Osteoblast (primary cell): ENCODE data around the gene SETD1A. TPM values are rescaled to one million over a fixed set of nuclear protein-coding genes. Genes with fewer than 3 reads are reported as not detected.

Experiments used
- DNase-seq: peaks from one replicate; pipeline ENCODE4 v3.0.0; 2011; ENCODE audit warnings: low spot score, mixed read lengths; ENCODE audit not compliant: insufficient read length; ENCODE audit errors: missing footprints
- H2AFZ ChIP-seq: 2 replicates; pipeline ENCODE4 v1.6.0; 2011; ENCODE audit warnings: mild to moderate bottlenecking, low read length
- H3K27ac ChIP-seq: 2 replicates; pipeline ENCODE4 v1.5.1; 2011; ENCODE audit warnings: mild to moderate bottlenecking, low read depth, low read length, moderate library complexity
- H3K27me3 ChIP-seq: 2 replicates; pipeline ENCODE4 v1.6.0; 2012; ENCODE audit warnings: mild to moderate bottlenecking, control low read depth, inconsistent platforms, low read length, moderate library complexity; ENCODE audit not compliant: insufficient read depth
- H3K36me3 ChIP-seq: 2 replicates; pipeline ENCODE4 v1.5.1; 2011; ENCODE audit warnings: mild to moderate bottlenecking, low read length, control low read depth, moderate library complexity; ENCODE audit not compliant: insufficient read depth
- H3K4me1 ChIP-seq: 2 replicates; pipeline ENCODE4 v1.5.1; 2011; ENCODE audit warnings: mild to moderate bottlenecking, low read length, control low read depth, moderate library complexity; ENCODE audit not compliant: insufficient read depth
- H3K4me2 ChIP-seq: 2 replicates; pipeline ENCODE4 v1.6.0; 2011; ENCODE audit warnings: mild to moderate bottlenecking, low read length; ENCODE audit not compliant: insufficient read depth
- H3K4me3 ChIP-seq: fragments of 200-600 bp; sonication (generic); 3 replicates; pipeline ENCODE4 v1.5.1; 2012; ENCODE audit warnings: mild to moderate bottlenecking, low read length, inconsistent platforms; ENCODE audit not compliant: insufficient read depth
- H3K79me2 ChIP-seq: 2 replicates; pipeline ENCODE4 v1.6.0; 2012; ENCODE audit warnings: mild to moderate bottlenecking, low read length, control low read depth, inconsistent platforms; ENCODE audit not compliant: insufficient read depth
- H3K9me3 ChIP-seq: 2 replicates; pipeline ENCODE4 v1.5.1; 2011; ENCODE audit warnings: low read depth, low read length, control low read depth
- H4K20me1 ChIP-seq: 2 replicates; pipeline ENCODE4 v1.6.0; 2012; ENCODE audit warnings: mild to moderate bottlenecking, low read length, control low read depth; ENCODE audit not compliant: insufficient read depth
- CTCF ChIP-seq: IDR thresholded peaks from 2 replicates; pipeline ENCODE4 v1.5.1; 2011; ENCODE audit warnings: mild to moderate bottlenecking, low read depth, low read length, moderate library complexity; ENCODE audit errors: extremely low read depth
- total RNA-seq: library from RNA; depleted of rRNA; stranded (reverse); fragments of >200 nt; gene quantifications from 2 replicates; pipeline ENCODE4 v1.2.3, GENCODE V29; 2012

The SETD1A gene
- total RNA-seq, 1 donor = 2.2 TPM

- no peak overlapping the region for H3K4me2 ChIP-seq
- H3K27ac ChIP-seq = no peak overlapping the region
- no peak overlapping the region for H3K4me3 ChIP-seq
- H3K4me1 ChIP-seq = no peaks in the 10 kb centered on the region
- no peak for DNase-seq
- no peaks in the 10 kb centered on the region for H4K20me1 ChIP-seq
- TF ChIP-seq CTCF = no peak
- H3K79me2 ChIP-seq = no peaks in the 10 kb centered on the region
- H2AFZ ChIP-seq = no peak overlapping the region
- no peaks in the 10 kb centered on the region for H3K27me3 ChIP-seq
- H3K36me3 ChIP-seq = no peaks in the 10 kb centered on the region
- no peaks in the 10 kb centered on the region for H3K9me3 ChIP-seq
Measured at GRCh38 chr16:31020536-31020935, 63.0 kb downstream of the SETD1A start.

- no peak for DNase-seq
- no peak overlapping the region for H3K27ac ChIP-seq
- no peak for TF ChIP-seq CTCF
- no peak overlapping the region for H2AFZ ChIP-seq
- no peaks in the 10 kb centered on the region for H4K20me1 ChIP-seq
- H3K79me2 ChIP-seq = no peaks in the 10 kb centered on the region
- H3K4me2 ChIP-seq = no peak overlapping the region
- no peaks in the 10 kb centered on the region for H3K9me3 ChIP-seq
- no peaks in the 10 kb centered on the region for H3K4me1 ChIP-seq
- no peaks in the 10 kb centered on the region for H3K27me3 ChIP-seq
- no peak overlapping the region for H3K4me3 ChIP-seq
- H3K36me3 ChIP-seq = no peaks in the 10 kb centered on the region
Measured at GRCh38 chr16:31022544-31023251, 65.1 kb downstream of the SETD1A start.

GRCh38 chr16:31023252-31023602 is 65.7 kb downstream of the SETD1A start:
- Histone ChIP-seq H2AFZ (no peak overlapping the region), H3K9me3 (no peaks in the 10 kb centered on the region), H3K27me3 (no peaks in the 10 kb centered on the region), H3K79me2 (no peaks in the 10 kb centered on the region), H3K27ac (no peak overlapping the region), H3K36me3 (no peaks in the 10 kb centered on the region), H3K4me2 (no peak overlapping the region), H4K20me1 (no peaks in the 10 kb centered on the region), H3K4me1 (no peaks in the 10 kb centered on the region), H3K4me3 (no peak overlapping the region)
- TF ChIP-seq CTCF = no peak
- no peak for DNase-seq

- no peak for TF ChIP-seq CTCF
- Histone ChIP-seq H3K4me1 (no peaks in the 10 kb centered on the region), H4K20me1 (no peaks in the 10 kb centered on the region), H2AFZ (no peak overlapping the region), H3K27ac (no peak overlapping the region), H3K9me3 (no peaks in the 10 kb centered on the region), H3K79me2 (no peaks in the 10 kb centered on the region), H3K4me3 (no peak overlapping the region), H3K27me3 (no peaks in the 10 kb centered on the region), H3K4me2 (no peak overlapping the region), H3K36me3 (no peaks in the 10 kb centered on the region)
- DNase-seq = no peak
Measured at GRCh38 chr16:31023627-31024226, 66.2 kb downstream of the SETD1A start.
